HG03280 (cell line): ENCODE data around the gene TMIGD1.
A peak's percentile ranks its signal among the peaks of the same experiment; 100 is the strongest.

Experiments
- ATAC-seq: cut with Tn5 transposase; IDR thresholded peaks from one replicate; pipeline ENCODE4 v1.9.1; 2021; ENCODE audit warnings: mild to moderate bottlenecking, moderate library complexity; ENCODE audit not compliant: unreplicated experiment

Gene TMIGD1

GRCh38 chr17:30292286-30292858 lies 41.5 kb downstream of the TMIGD1 start:
- no peak for ATAC-seq

- peak; percentile 83 for ATAC-seq
These were observed 42.1 kb downstream of the TMIGD1 start, which contains the start of gene BLMH for GRCh38 chr17:30291543-30292285. BLMH (minus strand) TSS chr17:30291944; CDS start chr17:30291819, 125 bp downstream.

- ATAC-seq = peak; percentile 39
These were observed 42.9 kb downstream of the TMIGD1 start for GRCh38 chr17:30290696-30291542.

GRCh38 chr17:30290077-30290476 lies 43.8 kb downstream of the TMIGD1 start:
- no peak for ATAC-seq

GRCh38 chr17:30279156-30279555 lies 54.7 kb downstream of the TMIGD1 start:
- ATAC-seq = no peak

GRCh38 chr17:30278032-30278431 lies 55.8 kb downstream of the TMIGD1 start:
- no peak for ATAC-seq

GRCh38 chr17:30275911-30276310 lies 57.9 kb downstream of the TMIGD1 start:
- ATAC-seq = no peak

GRCh38 chr17:30274887-30275286 lies 59.0 kb downstream of the TMIGD1 start:
- no peak for ATAC-seq

- no peak for ATAC-seq
These were observed 60.5 kb downstream of the TMIGD1 start for GRCh38 chr17:30273373-30273772.

GRCh38 chr17:30271102-30271501 lies 62.8 kb downstream of the TMIGD1 start:
- ATAC-seq = no peak

GRCh38 chr17:30267625-30268024 lies 66.2 kb downstream of the TMIGD1 start:
- ATAC-seq = no peak
